GM21528 (cell line): Measurements from ENCODE around the gene FBXL15.

Source experiments
- ATAC-seq: cut with Tn5 transposase; IDR thresholded peaks from one replicate; pipeline ENCODE4 v1.9.1; 2021; ENCODE audit warnings: mild to moderate bottlenecking, moderate library complexity; ENCODE audit not compliant: unreplicated experiment, low FRiP score

Gene FBXL15

GRCh38 chr10:102397222-102398171, 23.1 kb upstream of the FBXL15 start:
- ATAC-seq, result no peak

DNA sequence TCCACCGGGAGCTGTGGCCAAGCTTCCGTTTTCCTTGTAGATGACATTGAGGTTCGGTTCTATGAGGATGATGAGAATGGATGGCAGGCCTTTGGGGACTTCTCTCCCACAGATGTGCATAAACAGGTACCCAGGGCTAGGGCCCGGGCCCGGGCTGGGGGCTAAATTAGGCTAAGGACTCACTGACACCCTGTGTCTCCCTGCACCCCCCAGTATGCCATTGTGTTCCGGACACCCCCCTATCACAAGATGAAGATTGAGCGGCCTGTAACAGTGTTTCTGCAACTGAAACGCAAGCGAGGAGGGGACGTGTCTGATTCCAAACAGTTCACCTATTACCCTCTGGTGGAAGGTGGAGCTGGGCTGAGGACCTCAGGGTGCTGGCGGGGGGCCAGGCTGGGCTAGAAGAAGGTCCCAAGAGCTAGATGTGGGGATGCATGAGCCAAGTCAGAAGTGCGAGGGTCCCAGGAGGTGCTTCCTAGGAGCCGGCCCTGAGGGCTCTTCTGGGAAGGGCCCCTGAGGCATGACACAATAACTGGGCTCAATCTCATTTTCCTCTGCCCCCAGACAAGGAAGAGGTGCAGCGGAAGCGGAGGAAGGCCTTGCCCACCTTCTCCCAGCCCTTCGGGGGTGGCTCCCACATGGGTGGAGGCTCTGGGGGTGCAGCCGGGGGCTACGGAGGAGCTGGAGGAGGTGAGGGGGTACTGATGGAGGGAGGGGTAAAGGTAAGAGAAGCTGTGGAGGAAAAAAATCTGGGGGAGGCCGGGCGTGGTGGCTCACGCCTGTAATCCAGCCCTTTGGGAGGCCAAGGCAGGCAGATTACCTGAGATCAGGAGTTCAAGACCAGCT, 22.2 kb upstream of the FBXL15 start:
- no peak for ATAC-seq

DNA sequence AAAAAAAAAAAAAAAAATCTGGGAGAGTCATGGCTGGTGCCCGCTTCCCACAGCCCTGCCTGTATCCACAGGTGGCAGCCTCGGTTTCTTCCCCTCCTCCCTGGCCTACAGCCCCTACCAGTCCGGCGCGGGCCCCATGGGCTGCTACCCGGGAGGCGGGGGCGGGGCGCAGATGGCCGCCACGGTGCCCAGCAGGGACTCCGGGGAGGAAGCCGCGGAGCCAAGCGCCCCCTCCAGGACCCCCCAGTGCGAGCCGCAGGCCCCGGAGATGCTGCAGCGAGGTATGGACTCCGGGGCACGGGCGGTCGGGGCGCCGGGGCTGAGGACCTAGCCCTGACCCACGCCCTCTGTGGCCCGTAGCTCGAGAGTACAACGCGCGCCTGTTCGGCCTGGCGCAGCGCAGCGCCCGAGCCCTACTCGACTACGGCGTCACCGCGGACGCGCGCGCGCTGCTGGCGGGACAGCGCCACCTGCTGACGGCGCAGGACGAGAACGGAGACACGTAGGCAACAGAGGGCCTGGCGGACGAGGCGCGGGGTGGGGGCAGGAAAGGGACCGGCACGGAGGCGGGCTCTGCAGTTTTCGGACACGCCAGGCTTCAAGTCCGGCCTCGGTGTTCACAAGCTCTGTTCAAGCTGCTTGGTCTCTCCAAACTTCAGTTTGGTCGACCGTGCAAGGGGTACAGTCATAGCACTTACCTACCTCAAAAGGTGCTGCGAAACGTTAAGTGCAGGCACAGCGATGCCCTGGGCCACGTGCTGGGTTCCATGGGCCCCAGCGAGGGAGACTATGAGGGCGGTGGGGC, 21.2 kb upstream of the FBXL15 start:
- peak; percentile 38 for ATAC-seq

DNA sequence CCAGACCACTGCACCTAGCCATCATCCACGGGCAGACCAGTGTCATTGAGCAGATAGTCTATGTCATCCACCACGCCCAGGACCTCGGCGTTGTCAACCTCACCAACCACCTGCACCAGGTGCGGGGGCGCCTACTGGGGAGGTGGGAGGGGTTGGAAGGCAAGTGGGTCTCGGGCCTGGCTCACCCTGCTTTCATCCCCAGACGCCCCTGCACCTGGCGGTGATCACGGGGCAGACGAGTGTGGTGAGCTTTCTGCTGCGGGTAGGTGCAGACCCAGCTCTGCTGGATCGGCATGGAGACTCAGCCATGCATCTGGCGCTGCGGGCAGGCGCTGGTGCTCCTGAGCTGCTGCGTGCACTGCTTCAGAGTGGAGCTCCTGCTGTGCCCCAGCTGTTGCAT, 20.6 kb upstream of the FBXL15 start:
- no peak for ATAC-seq

- no peak for ATAC-seq
These were observed 19.9 kb upstream of the FBXL15 start for GRCh38 chr10:102400598-102401341.

DNA sequence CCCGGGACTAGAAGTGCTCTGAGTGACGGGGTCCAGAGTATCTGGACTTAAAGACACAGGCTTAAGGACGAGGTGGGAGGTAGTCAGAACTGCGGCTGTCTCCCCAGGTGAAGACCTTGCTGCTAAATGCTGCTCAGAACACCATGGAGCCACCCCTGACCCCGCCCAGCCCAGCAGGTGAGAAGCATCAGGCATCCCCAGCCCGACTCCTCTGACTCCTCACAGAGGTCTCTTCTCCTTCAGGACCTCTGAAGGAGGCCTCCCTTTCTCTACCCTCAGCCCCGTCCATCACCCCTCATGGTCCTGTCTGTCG, 19.3 kb upstream of the FBXL15 start:
- ATAC-seq, result no peak

GRCh38 chr10:102401735-102402511, 18.7 kb upstream of the FBXL15 start:
- no peak for ATAC-seq

DNA sequence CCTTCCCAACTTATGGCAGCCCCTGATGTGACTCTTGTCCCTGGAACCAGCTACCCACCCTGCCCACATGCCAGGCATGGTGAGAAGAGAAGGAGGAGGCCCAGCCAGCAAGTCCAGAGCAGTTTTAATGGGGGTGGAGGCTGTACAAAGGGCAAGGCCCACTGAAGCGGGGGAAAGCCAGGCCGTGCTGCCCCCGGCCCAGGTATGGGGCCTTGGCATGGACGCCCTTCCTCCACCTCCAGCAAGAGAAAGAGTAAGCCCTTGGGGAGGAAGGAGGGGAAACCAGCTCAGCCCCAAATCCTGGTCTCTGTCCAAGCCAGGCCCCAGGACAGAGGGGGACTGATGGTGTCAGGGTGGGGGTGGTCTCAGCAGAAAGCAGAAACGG, 18.1 kb upstream of the FBXL15 start:
- ATAC-seq, result no peak

DNA sequence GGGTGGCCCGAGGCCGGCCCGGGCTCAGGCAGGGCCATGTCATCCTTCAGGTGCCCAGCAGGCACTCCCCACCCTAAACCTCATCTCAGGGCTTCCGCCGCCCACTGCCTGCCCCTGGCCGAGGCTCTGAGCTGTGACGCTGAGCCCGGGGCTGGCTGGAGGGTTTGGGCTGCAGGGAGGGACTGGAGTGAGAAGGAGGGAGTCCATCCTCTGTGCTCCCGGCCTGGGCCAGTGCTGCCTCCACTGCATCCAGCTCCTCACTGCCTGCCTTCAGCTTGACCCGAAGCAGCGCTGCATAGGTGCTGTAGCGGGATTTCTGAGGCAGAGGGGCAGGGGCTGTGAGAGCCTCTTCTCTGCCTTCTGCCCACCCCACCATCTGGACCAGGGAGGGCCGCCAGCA, 17.5 kb upstream of the FBXL15 start:
- ATAC-seq, result no peak

GRCh38 chr10:102404361-102405107, 16.1 kb upstream of the FBXL15 start:
- no peak for ATAC-seq

DNA sequence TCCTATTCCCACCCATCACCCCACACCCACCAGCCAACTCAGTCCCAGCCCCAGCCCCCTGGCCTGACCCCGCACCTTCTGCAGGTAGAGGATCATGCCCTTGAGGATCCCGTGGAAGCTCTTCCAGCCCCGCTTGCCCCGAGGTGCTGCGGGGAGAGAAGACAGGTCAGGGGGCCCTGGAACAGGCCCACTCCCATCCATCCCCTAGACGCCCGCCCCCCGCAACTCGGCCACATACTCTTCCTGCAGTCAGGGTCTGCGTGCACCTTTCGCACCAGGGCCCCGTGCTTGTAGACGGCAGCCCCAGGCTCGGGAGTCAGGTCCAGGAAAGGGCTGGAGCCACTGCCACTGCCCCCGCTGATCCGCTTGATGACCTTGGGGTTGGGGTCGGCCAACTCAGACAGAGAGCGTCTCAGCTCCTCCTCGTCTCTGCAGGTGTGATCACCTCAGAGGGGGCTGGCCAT, 15.5 kb upstream of the FBXL15 start:
- ATAC-seq, result no peak

GRCh38 chr10:102405632-102406031, 15.0 kb upstream of the FBXL15 start:
- ATAC-seq, result no peak

GRCh38 chr10:102406815-102407214, 13.8 kb upstream of the FBXL15 start:
- ATAC-seq, result no peak

DNA sequence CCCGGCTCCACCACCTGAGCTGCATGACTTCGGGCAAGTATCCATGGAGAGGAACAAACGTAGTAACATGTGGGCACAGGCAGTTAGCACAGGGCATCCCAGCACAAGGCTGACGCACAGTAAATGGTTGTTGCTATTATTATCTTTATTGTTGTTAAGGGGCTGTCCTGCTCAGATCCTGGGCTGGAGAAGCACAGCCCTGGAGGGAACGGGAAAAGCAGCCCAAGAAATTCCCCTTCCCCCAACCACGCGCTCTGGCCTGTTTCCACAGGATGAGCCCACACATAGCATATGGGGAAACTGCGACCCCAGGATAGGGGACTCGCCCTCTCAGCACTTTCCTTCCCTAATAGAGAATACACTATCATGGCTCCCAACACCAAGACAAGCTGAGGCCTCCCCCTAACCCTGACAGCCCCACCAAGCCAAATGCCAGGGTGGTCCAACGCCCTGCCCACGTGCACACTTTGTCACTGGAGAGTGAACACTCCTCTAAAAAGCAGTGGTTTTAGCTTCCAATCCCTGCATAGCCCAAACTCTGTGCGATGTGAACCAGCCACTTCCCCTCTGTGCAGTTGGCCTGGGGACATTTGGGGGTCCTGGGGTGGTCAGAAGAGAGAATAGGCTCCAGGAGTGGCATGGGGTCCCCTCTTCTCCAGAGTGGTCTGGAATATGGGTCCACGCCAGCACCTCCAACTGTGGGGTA, 13.1 kb upstream of the FBXL15 start:
- ATAC-seq, result no peak

DNA sequence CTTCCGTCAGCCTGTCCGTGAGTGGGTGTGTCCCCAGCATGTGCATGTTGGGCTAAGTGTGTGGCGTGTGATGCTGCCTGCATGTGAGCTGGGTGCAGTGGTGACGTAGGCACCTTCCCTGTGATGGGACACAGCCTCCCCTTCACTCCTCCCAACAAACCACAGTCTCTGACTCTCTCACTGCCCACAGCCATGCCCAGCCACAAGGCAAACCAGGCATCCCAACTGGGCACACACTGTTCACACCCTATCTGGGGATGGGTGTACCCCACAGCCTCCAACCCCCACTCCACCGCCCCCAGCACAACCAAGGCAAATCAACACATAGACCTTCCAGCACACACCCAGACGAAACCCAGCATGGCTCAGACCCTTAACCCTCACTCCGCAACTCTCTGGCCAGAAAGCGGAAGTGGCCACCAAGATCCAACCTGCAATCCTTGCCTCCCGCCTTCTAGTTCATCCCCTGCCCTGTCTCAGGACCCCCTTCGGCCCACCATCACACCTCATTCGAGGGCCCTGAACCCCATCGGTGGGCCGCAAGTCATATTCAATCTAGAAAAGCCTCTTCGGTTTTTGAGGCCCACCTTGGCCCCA, 12.4 kb upstream of the FBXL15 start:
- ATAC-seq, result no peak

DNA sequence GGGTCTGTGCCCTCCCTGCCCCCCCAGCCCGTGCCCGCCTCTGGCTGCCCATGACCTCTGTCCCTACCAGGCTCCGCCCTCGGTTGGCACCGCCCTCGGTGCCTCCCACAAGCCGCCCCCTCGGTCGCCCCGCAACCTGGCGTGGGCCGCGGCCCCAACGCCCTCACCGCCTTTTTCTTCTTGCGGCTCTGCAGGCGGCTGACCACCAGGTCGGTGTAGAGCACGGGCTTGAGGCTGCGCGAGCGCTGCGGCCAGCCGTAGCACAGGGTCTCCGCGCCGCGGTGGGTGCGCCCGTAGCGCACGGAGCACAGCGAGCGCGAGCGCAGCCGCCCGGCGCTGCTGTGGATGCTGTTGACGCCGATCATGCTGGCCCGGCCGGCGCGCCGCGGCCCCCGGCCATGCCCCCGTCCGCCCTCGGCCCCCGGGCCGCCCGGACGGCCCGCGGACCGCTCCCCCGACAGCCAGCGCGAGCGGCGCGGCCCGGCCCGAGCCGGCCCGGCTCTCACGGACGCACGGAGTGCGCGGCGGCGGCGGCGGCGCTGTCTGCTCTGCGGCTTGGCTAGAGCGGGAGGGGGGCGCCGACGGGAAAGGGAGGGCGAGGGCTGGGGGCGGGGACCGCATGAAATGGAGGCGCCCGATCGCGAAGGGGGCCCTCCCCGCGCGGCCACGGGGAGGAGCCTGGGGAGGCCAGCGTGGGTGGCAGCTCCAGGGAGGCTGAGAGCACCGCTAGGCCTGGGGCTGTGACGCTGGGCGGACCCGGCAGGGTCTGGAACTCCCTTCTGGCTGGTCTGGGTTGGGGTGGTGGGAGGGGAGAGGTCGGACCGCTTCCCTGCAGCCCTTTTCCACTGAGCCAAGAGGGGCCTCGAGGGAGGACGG, 11.7 kb upstream of the FBXL15 start:
- ATAC-seq, result no peak
